K562 (cell line): Measurements from ENCODE around the gene STK33. TPM values are rescaled to one million over a fixed set of nuclear protein-coding genes. Genes with fewer than 3 reads are reported as not detected.

Source experiments
- ATAC-seq: fragments of 200-7000 bp; cut with Tn5 transposase; 3 replicates; pipeline ENCODE4 v1.9.1; 2020; ENCODE audit warnings: moderate library complexity
- BruUV-seq: library from RNA; stranded (reverse); fragments of 400-500 nt; replicated peaks from 2 replicates; lab custom pipeline; 2021; lab: Mats Ljungman, UMichigan
- CTCF ChIA-PET: fragments of 300-600 bp; formaldehyde crosslinking; extraction: SDS; loops from one replicate; lab custom pipeline; 2021; ENCODE audit warnings: low intra/inter-chr PET ratio; lab: Yijun Ruan, JAX
- POLR2A ChIA-PET: fragments of 300-600, 350-650 bp; sonication (Branson Sonifier 250); formaldehyde crosslinking; extraction: SDS; loops from one replicate; lab custom pipeline; 2021; ENCODE audit warnings: antibody characterized with exemption, inconsistent platforms; lab: Yijun Ruan, JAX
- DNase-seq, 4 experiments: peaks; one replicate each; pipeline versions ENCODE4 v3.0.0 to v3.0.0-alpha.2; 2011 to 2018; ENCODE audit warnings: low spot score in 3 of 4, mixed read lengths in 3 of 4; ENCODE audit errors: extremely low read depth in 1 of 4
- FAIRE-seq: peaks from 2 replicates; lab custom pipeline; 2011; peaks lifted over from hg19 to GRCh38; lab: Jason Lieb, UNC
- H2AFZ ChIP-seq: 2 replicates; pipeline ENCODE4 v1.6.0; 2011; ENCODE audit warnings: low read depth, low read length, control low read depth, inconsistent platforms
- H3K27ac ChIP-seq: fragments of 200-600 bp; 3 replicates; pipeline ENCODE4 v1.8.0; 2011; ENCODE audit warnings: low read depth, mild to moderate bottlenecking, control low read depth, inconsistent platforms, low read length, moderate library complexity, mixed read lengths; ENCODE audit errors: extremely low read depth
- H3K27me3 ChIP-seq, 2 experiments: fragments of 300-600 bp in 1 of 2; 2 replicates in 1 of 2; 3 replicates in 1 of 2; pipeline versions ENCODE4 v1.6.0 to v1.8.0; 2011; ENCODE audit warnings: inconsistent platforms in 2 of 2, low read length in 2 of 2, mild to moderate bottlenecking in 1 of 2, mixed read lengths in 1 of 2, moderate library complexity in 1 of 2; ENCODE audit not compliant: control insufficient read depth in 2 of 2, insufficient read depth in 2 of 2
- H3K36me3 ChIP-seq: fragments of 300-600 bp; 3 replicates; pipeline ENCODE4 v1.8.0; 2011; ENCODE audit warnings: mild to moderate bottlenecking, low read length, inconsistent platforms; ENCODE audit not compliant: control insufficient read depth, insufficient read depth
- H3K4me1 ChIP-seq, 2 experiments: fragments of 200-600 bp in 1 of 2; replicated peaks in 1 of 2; 2 replicates in 1 of 2; 3 replicates in 1 of 2; pipeline versions ENCODE4 v1.5.1 to v1.8.0; 2011; ENCODE audit warnings: inconsistent platforms in 2 of 2, low read length in 2 of 2, mild to moderate bottlenecking in 1 of 2, mixed read lengths in 1 of 2, moderate library complexity in 1 of 2; ENCODE audit not compliant: control insufficient read depth in 2 of 2, insufficient read depth in 2 of 2
- H3K4me2 ChIP-seq: 2 replicates; pipeline ENCODE4 v1.6.1; 2011; ENCODE audit warnings: low read length, control low read depth, inconsistent platforms, mixed read lengths; ENCODE audit not compliant: insufficient read depth
- H3K4me3 ChIP-seq: fragments of 200-600 bp; sonication (generic), shearing (Covaris generic); 2 replicates; pipeline ENCODE4 v1.5.1; 2016; ENCODE audit warnings: control low read depth, inconsistent platforms
- H3K79me2 ChIP-seq: fragments of 200-600 bp; 3 replicates; pipeline ENCODE4 v1.8.0; 2011; ENCODE audit warnings: low read length, inconsistent platforms; ENCODE audit not compliant: control insufficient read depth, insufficient read depth
- H3K9ac ChIP-seq, 2 experiments: 2 replicates each; pipeline versions ENCODE4 v1.6.0 to v1.6.1; 2011; ENCODE audit warnings: low read depth in 2 of 2, low read length in 2 of 2, control low read depth in 1 of 2, inconsistent platforms in 1 of 2, mild to moderate bottlenecking in 1 of 2, mixed read lengths in 1 of 2; ENCODE audit not compliant: insufficient read depth in 1 of 2
- H3K9me1 ChIP-seq: one replicate; pipeline ENCODE4 v1.6.0; 2011; ENCODE audit warnings: inconsistent platforms, mild to moderate bottlenecking, low read length, moderate library complexity; ENCODE audit not compliant: control insufficient read depth, insufficient read depth
- H3K9me3 ChIP-seq: replicated peaks from 2 replicates; pipeline ENCODE4 v1.5.1; 2011; ENCODE audit warnings: low read depth, low read length, inconsistent platforms; ENCODE audit not compliant: control insufficient read depth, insufficient read depth
- H4K20me1 ChIP-seq: replicated peaks from 2 replicates; pipeline ENCODE4 v1.6.1; 2011; ENCODE audit warnings: low read length, inconsistent platforms, mixed read lengths; ENCODE audit not compliant: control insufficient read depth, insufficient read depth
- L3MBTL2 ChIP-seq: fragments of 450-650 bp; IDR thresholded peaks from 2 replicates; pipeline ENCODE4 v1.6.1; 2016; ENCODE audit warnings: mild to moderate bottlenecking, moderate library complexity
- SMC3 ChIP-seq: conservative IDR thresholded peaks from 2 replicates; pipeline ENCODE4 v1.6.1; 2011; ENCODE audit warnings: low read depth, low read length, improper control_type of control experiment; ENCODE audit not compliant: insufficient read depth
- WGBS: fragments of 100-300 bp; shearing (Covaris generic); methylation state at CpG from one replicate; pipeline ENCODE4 v1.1.6; 2016; ENCODE audit warnings: low coverage, mixed read lengths; ENCODE audit not compliant: insufficient coverage; ENCODE audit errors: missing lambda C conversion rate; 5-methylcytosine and 5-hydroxymethylcytosine counted together
- in situ Hi-C: fragments of 300-500 bp; cut with MboI; formaldehyde crosslinking; loops from 4 replicates; pipeline ENCODE4 v1.15.0; 2018; ENCODE audit warnings: inconsistent platforms, mixed read lengths
- intact Hi-C: fragments of 100-400 bp; cut with micrococcal nuclease; formaldehyde crosslinking; loops from 2 replicates; pipeline ENCODE4 v1.14.2; 2022
- polyA plus RNA-seq, 8 experiments: library from polyadenylated mRNA; depleted of rRNA in 4 of 8; stranded (reverse) in 5 of 8; unstranded in 3 of 8; fragments of >200 nt; fragmentation: Nextera tagmentation in 2 of 8; fragmentation: Illumina TruSeq in 1 of 8; extraction: Ambion mirVana in 2 of 8; extraction: Trizol in 1 of 8; gene quantifications; 2 replicates each; pipeline versions ENCODE4 v1.2.1 to v1.2.3, GENCODE V29; 2011 to 2014; ENCODE audit warnings: inconsistent platforms in 1 of 8, missing spikeins in 1 of 8
- total RNA-seq, 7 experiments: library from RNA; depleted of rRNA in 6 of 7; stranded (reverse); fragments of >200 nt in 6 of 7; fragmentation: Illumina TruSeq in 2 of 7; extraction: Trizol in 2 of 7; gene quantifications; 2 replicates each; pipeline versions ENCODE4 v1.2.1 to v1.2.3, GENCODE V29; 2011 to 2021; ENCODE audit warnings: low replicate concordance in 1 of 7
- TF ChIP-seq, protein P1 (sequence below): fragments of 250-450 bp; sonication (Bioruptor Pico); IDR thresholded peaks from 2 replicates; pipeline ENCODE4 v1.5.0; 2021

STK33 gene
- total and polyA plus RNA-seq, 9 of the 15 experiments (the other 6 are each of a cell fraction or from before 2014, with no cell fraction given): not detected

DNA sequence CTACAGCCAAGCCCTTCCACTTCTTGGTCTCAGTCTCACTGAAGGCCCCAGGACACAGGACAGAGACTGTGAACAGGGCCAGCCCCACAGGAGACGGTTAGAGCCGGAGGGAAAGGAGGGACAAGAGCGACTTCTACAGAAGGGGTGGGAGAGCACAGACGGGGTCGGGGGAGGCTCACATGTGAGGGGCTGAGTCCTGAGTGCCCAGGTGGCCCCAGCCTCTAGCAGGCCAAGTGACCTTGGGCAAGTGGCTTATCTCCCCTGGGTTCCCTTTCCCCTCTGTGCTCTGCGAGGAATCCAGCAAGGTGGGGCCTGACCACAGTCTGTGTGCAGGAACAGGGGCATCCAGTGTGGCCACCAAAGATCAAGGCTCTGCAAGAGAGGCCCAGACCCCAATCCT lies 227.7 kb downstream of the STK33 start:
- Histone ChIP-seq H3K4me2 (no peak overlapping the region), H3K27me3 (peaks cover 7 to 42% of the 10 kb centered on the region in 2 experiments; a peak in 2 of 5 replicates), H3K79me2 (no peaks in the 10 kb centered on the region), H3K27ac (no peak overlapping the region), H3K9ac (no peak overlapping the region), H4K20me1 (no peaks in the 10 kb centered on the region), H3K9me3 (no peaks in the 10 kb centered on the region), H3K9me1 (no peaks in the 10 kb centered on the region), H3K4me3 (no peak overlapping the region), H3K4me1 (no peaks in the 10 kb centered on the region), H2AFZ (no peak overlapping the region), H3K36me3 (no peaks in the 10 kb centered on the region)
- no peak for DNase-seq
- no peak for ATAC-seq
- no peak for TF ChIP-seq L3MBTL2
- TF ChIP-seq, protein P1, sequence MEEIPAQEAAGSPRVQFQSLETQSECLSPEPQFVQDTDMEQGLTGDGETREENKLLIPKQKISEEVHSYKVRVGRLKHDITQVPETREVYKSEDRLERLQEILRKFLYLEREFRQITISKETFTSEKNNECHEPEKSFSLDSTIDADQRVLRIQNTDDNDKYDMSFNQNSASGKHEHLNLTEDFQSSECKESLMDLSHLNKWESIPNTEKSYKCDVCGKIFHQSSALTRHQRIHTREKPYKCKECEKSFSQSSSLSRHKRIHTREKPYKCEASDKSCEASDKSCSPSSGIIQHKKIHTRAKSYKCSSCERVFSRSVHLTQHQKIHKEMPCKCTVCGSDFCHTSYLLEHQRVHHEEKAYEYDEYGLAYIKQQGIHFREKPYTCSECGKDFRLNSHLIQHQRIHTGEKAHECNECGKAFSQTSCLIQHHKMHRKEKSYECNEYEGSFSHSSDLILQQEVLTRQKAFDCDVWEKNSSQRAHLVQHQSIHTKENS (CRISPR knock-in tag): no peak
- no peak for TF ChIP-seq SMC3
- in situ Hi-C loops: loop anchor here (10.0 kb wide), 1 partner anchor 1928 kb away; the partner anchor contains the start of gene SBF2
- WGBS: 0% methylated on average over 6 of the region's 6 CpGs
- ChIA-PET CTCF (no interaction called here), POLR2A (interaction anchor here (0.8 kb wide), 1 partner anchor 337 kb away, joined by 3 read pairs; no protein-coding TSS in a partner anchor)
- intact Hi-C loops: no loop called here
- BruUV-seq: no TSS peak
- FAIRE-seq: no peak
